ENCODE measurements around the gene SLC6A4.
"Not testable (repeated sequence)": the region's sequence is repeated elsewhere in the genome, so short reads cannot be mapped to it uniquely, and the experiment has no call there.

Gene SLC6A4

DNA sequence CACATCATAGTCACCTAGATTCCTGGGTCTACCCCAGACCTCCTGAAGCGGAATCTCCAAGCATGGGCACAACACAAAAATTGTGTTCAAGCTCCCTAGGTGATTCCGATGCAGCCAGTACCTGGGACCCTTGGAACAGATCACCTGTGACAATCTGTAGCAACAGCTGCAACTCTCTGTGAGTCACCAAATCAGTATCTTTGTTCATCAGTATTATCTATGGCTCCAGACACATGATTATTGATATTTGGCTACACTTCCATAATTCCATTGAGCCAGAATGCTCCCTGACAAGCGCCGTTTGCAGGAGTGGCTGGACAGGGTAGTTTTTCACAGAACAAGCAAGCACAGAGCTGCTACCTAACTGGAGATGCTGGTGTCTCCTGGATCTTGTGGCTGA, 16.2 kb downstream of the SLC6A4 start:
- DNase-seq = no peak

- DNase-seq = no peak
Observed at GRCh38 chr17:30218799-30219198, 16.7 kb downstream of the SLC6A4 start.

DNA sequence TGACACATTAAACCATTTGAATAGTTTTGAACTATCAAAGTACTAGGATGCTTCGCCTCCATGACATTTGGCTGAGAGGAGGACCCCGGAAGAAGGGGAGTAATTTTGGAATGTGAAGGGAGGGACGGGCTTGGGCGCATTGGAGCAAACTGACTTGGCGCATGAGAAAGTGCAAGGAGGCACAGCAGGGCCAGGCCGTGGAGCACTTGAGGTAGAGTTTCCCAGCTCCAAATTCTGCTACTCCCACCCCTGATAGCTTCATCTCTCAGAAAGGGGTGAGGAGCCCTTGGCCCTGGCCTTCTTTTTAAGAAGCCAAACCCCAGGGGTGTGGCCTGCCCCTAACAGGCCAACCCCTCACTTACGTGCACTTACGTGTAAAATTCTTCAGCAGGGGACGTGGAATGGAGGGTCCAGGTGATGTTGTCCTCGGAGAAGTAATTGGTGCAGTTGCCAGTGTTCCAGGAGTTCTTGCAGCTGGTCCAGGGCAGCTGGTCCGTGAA, 17.7 kb downstream of the SLC6A4 start:
- no peak for DNase-seq

DNA sequence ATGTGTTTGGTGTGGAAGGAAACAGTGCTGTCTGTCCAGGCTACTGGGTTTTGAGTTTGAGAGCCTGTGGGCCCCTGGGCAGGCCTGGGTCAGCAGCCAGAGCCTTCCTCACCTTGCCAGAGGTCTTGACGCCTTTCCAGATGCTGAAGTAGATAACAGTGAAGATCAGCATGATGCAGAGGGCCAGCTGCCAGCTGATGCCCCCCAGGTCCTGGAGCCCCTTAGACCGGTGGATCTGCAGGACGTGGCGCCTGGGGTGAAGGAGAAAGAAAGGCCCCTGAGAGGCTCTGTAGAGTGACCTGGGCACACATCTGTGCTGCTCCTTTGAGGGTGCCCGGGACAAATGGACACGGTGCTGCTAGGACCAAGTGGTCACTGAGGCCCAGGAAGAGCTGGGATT, 18.4 kb downstream of the SLC6A4 start:
- no peak for DNase-seq

DNA sequence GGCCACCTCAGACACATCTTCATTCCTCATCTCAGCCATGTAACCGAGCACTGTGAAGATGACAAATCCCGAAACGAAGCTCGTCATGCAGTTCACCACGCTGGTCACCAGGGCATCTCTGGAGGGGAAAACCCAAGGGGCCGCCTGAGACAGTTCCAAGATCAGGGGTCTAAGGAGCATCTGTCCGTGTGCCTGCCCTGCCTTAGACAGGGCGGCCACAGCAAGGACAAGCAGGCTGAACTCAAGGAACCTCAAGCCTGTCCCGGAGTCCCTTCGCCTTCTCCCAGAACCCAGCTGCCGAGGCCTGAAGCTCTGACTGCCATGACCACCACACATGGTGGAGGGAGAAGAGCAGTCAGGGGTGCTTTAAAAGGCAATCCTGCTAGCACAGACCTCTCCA, 22.7 kb downstream of the SLC6A4 start:
- no peak for DNase-seq

- DNase-seq = no peak
Observed at GRCh38 chr17:30211371-30211770, 24.1 kb downstream of the SLC6A4 start.

DNA sequence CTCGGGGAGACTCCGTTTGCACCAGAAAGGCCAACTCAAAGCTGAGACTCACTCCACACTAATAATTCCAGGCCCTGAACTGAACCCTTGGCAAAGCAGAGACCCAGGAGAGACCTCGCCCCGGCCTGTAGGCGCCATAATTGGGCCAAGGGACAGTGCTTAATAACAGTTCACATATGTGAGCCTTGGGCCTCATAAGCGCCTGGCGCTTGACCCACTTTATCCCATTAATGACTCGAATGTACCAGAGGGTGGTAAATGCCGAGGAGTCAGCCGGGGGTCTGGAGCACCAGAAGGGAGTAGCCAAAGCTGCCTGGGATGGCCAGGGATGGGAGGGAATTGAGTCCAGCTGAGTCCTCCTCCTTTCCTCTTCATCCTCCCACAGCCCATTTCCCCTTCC, 24.6 kb downstream of the SLC6A4 start:
- DNase-seq = no peak

DNA sequence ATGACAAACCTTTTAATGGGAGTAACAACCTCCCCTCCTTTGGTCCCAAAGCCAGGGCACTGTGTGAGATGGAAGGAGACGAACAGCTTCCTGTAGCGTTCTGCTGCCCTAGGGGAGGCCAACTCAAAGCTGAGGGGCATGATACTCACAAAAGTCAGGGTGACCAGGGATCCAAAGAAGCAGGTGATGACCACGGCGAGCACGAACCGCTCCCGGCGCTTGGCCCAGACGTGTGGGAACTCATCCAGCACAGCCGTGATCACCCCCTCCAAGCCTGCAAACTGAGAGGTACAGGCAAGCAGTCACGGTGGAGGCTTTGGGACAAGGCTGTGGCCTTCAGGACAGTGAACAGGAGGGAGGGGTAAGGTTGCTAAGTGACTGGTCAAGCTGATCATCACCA, 25.1 kb downstream of the SLC6A4 start:
- DNase-seq = no peak

- no peak for DNase-seq
Observed at GRCh38 chr17:30209930-30210329, 25.6 kb downstream of the SLC6A4 start.

DNA sequence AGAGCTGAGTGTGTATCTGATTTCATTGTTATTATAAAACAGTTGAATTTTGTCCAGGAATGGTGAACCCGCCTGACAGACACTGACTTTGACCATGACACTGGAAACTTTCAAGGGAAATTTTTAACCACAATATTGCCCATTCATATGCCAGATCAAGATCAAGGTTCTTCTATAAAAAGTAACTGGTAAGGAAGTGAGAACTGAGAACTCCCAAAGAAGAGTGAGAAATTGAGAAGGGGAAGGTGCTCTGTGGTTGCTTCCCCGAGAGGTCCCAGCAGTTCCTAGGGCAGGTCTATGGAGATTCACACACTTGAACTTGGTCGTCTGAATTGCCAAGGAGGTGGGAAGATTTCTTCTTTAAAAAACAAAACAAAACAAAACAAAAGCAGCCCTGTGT, 27.3 kb downstream of the SLC6A4 start:
- DNase-seq = no peak

DNA sequence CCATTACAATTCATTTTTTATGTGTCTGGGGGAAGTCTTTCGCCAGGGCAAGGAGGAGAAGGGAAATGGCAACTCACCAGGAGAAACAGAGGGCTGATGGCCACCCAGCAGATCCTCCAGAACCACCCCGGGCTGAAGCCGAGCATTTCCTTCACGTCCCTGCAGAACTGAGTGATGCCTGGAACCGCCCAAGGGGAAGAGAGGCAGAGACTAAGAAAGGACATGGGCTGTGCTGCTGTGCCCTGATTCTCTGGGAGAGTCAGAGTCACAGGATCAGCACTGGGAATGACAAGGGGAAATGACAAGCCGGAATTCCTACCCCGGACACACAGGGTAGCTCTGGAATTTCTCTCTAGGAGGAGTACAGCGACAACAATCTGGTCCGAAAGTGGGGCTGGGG, 27.8 kb downstream of the SLC6A4 start:
- DNase-seq = no peak

DNA sequence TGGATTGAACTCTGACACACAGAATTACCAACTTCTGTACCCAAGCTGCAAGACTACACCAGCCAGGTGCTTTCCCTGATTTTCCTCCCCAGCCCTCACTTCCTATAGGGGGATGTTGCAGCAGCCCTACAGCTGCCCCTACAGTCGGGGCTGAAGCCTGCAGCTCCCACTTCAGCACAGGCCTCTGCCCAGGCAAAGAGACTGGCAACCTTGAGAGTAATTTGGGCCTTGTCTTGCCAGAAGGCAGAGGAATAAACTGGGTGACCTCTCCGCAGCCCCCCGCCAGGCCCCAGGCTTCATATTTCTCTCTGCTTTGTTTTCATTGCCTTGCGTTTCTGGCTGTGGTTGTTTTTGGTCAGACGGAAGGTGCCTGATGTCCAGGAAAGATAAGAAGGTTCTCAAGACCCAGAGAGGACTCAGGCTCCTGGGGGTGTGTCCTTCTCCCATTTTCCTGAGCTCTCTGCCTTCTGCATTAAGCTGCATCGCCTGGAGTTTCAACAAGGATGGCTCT, 32.0 kb downstream of the SLC6A4 start:
- no peak for DNase-seq

GRCh38 chr17:30200656-30201055, 34.8 kb downstream of the SLC6A4 start:
- DNase-seq = not testable (repeated sequence)

DNA sequence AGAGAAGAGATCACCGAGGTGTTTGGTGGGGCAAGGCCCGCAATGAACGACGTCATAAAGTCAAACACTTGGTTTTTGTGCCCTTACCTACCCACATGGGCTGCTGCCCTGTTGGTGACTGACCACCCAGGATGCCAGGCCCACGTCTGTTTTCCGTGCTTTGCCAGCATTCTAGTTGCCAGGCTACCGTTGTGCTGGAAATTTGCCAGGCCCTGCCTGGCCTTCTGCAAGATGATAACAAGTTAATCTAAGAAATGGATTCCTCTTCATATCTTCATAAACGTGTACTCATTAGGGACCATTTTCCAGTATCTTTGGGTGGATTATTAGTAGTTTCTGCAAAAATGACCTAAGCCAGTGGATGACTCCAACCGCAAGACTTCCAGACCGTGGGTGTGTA, 35.4 kb downstream of the SLC6A4 start:
- no peak for DNase-seq

GRCh38 chr17:30199600-30199999, 35.9 kb downstream of the SLC6A4 start:
- no peak for DNase-seq

DNA sequence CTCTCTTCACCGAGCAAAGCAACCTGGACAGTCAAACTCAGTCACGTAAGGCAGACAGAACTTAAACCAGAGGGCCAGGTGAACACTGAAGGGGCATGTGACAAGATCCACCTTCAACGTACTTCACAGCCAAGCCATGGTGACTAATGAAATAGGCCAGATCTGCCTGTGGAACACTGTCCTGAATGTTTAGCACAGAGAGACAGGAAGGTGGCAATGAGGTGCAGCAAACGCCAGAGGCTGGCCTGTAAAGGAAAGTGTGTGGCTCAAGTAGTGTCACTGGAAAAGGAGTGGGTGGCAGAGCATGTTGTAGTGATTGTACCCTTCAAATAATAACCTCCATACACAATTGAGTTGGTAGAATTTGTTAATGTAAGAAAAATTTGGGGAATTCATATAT, 38.1 kb downstream of the SLC6A4 start:
- no peak for DNase-seq

DNA sequence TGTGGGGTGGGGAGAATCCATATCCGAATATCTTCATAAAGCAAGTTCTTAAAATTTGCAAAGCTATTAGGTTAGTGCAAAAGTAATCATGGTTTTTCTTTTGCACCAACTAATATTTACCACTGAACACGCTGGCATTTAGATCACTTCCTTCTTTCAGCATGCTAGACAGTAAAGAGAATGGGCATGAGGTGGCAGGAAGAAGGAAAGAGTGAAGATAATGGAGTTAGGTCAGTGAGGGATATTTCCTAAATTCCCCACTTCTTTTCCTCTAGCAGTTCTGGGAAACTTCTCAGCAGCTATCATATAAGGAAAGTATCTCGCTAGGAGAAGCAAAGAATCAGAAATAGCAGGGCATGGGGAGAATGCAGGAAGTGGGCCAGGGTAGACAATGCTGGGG, 39.0 kb downstream of the SLC6A4 start:
- DNase-seq = no peak

DNA sequence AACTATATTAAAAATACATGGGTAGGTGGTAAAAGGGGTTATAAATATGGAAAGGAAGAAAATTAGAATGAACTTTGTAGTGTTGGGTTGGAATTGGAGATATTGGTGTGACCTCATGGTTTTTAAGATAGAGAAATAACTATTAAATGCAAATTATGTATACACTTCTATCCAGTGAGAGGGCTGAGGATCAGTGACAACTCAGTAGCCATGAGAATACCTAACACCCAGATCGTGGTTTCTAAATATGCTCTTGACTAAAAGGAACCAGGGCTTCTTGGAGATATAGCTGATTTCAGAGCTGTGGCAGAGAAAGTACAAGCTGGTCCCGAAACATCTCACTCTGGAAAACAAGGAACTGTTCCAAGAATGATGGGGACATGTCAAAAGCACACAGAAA, 44.4 kb downstream of the SLC6A4 start:
- DNase-seq = no peak

DNA sequence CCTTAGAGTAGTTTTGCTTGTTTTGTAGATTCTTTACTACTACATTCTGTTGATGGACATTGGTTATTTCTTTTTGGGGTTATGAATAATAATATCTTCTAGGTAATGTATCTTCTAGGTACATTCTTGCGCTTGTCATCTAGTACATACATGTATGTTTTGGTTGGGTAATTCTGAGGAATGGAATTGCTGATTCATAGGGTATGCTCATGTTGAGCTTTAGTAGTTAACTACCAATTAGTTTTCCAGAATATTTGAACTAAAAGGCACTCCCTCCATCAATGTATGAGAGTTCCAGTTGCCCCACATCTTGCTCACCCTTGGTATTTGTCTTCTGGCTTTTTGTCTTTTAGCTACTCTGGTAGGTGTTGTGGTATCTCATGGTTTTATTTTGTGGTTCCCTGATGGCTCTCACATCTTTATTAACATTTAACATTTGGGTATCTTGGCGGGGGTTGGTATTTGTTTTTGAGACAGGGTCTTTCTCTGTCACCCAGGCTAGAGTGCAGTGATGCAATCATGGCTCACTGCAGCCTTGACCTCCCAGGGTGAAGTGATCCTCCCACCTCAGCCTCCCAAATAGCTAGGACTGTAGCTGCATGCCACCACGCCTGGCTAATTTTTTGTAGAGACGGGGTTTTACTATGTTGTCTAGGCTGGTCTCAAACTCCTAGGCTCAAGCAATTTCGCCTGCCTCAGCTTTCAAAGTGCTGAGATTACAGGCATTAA, 47.1 kb downstream of the SLC6A4 start:
- DNase-seq = no peak

- no peak for DNase-seq
Observed at GRCh38 chr17:30187573-30187972, 47.9 kb downstream of the SLC6A4 start.

DNA sequence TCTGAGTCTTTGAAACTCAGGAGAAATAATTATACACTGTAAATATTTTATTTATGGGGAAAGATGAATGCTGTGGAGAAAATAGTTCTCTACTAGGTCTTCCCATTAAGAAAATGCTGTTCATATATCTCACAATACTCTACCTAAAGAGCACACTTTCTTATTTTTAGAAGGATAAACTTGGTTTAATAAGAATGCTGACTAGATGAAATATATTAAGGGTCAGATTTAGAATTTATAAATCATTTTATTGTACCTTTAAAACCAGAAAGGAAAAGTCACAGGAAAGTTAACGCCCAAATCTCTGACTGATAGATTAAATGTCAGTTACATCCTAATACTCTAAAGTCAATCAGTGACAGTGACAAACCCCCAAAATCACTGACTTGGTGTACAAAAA, 48.7 kb downstream of the SLC6A4 start:
- DNase-seq = no peak

- DNase-seq = no peak
Observed at GRCh38 chr17:30176855-30177254, 58.6 kb downstream of the SLC6A4 start.

DNA sequence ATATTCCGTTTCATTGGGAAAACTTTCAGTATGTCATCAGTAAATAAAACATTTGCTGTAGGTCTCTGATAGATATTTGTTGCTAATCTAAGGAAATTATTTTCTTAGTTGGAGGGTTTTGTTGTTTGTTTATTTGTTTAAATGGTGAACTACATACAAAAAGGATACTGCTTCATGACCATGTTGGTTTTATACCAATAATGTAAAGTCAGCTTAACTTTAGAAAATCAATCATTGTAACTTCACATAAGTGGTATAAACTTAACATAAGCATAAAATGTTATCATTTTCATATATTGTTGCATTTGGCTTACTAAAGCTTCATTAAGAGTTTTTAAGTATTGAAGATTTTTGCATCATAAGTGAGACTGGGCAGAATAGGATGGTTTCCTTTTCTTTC, 60.9 kb downstream of the SLC6A4 start:
- no peak for DNase-seq

GRCh38 chr17:30173649-30174048, 61.8 kb downstream of the SLC6A4 start:
- DNase-seq = no peak

DNA sequence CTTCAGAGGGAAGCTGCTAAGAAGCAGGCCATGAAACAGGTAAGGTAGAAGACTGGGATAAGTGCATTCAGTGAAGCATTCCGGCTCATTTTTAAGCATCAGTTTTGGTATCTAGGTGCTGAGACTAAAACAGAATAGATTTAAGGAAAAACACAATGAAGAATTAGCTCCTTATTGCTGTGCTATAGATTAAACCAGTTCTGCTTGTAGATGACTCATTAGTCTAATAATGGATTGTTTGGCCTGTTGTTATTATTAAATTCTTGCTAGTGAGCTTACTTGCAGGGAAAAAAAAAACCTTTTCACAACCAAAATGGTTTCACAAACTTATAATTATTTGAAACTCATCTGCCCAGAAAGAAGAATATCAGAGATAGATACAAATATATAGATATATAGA, 62.9 kb downstream of the SLC6A4 start:
- DNase-seq = no peak
